ENCODE results near the gene EXOC3. TPM values are rescaled to one million over a fixed set of nuclear protein-coding genes. Genes with fewer than 3 reads are reported as not detected.
A peak's percentile ranks its signal among the peaks of the same experiment; 100 is the strongest.

The EXOC3 gene
- total RNA-seq, 1 donor from 2014 or later: 43.9 TPM

GRCh38 chr5:469752-470483 is 26.9 kb downstream of the EXOC3 start:
- Mint-ChIP-seq H3K9me3 (ENCODE audit: unreplicated experiment) (no peaks in the 10 kb centered on the region), H3K36me3 (ENCODE audit: low read depth, unreplicated experiment) (peaks cover 8% of the 10 kb centered on the region), H3K4me1 (ENCODE audit: unreplicated experiment) (peaks cover 6% of the 10 kb centered on the region), H3K27me3 (ENCODE audit: unreplicated experiment) (peaks cover 4% of the 10 kb centered on the region), H3K27ac (ENCODE audit: unreplicated experiment) (no peak overlapping the region), H3K4me3 (ENCODE audit: unreplicated experiment) (no peak overlapping the region)
- TF ChIP-seq CTCF (IDR thresholded peaks at IDR 0.05; ENCODE audit: unreplicated experiment): no peak
- DNase-seq (ENCODE audit: low spot score): no peak

GRCh38 chr5:470961-471749 is 28.2 kb downstream of the EXOC3 start:
- Mint-ChIP-seq H3K9me3 (ENCODE audit: unreplicated experiment) (no peaks in the 10 kb centered on the region), H3K27ac (ENCODE audit: unreplicated experiment) (no peak overlapping the region), H3K4me1 (ENCODE audit: unreplicated experiment) (peaks cover 6% of the 10 kb centered on the region), H3K27me3 (ENCODE audit: unreplicated experiment) (peaks cover 7% of the 10 kb centered on the region), H3K36me3 (ENCODE audit: low read depth, unreplicated experiment) (peaks cover 8% of the 10 kb centered on the region), H3K4me3 (ENCODE audit: unreplicated experiment) (peak overlapping the region; percentile 65)
- DNase-seq (ENCODE audit: low spot score): no peak
- TF ChIP-seq CTCF (IDR thresholded peaks at IDR 0.05; ENCODE audit: unreplicated experiment): no peak

GRCh38 chr5:471750-472058 is 28.7 kb downstream of the EXOC3 start:
- TF ChIP-seq CTCF (IDR thresholded peaks at IDR 0.05; ENCODE audit: unreplicated experiment): no peak
- peaks cover 6% of the 10 kb centered on the region for H3K4me1 Mint-ChIP-seq (ENCODE audit: unreplicated experiment)
- peaks cover 4% of the 10 kb centered on the region for H3K36me3 Mint-ChIP-seq (ENCODE audit: low read depth, unreplicated experiment)
- peaks cover 8% of the 10 kb centered on the region for H3K27me3 Mint-ChIP-seq (ENCODE audit: unreplicated experiment)
- DNase-seq (ENCODE audit: low spot score): no peak
- peak overlapping the region; percentile 65 for H3K4me3 Mint-ChIP-seq (ENCODE audit: unreplicated experiment)
- no peaks in the 10 kb centered on the region for H3K9me3 Mint-ChIP-seq (ENCODE audit: unreplicated experiment)
- peak overlapping the region; percentile 22 for H3K27ac Mint-ChIP-seq (ENCODE audit: unreplicated experiment)

GRCh38 chr5:472076-472655 is 29.2 kb downstream of the EXOC3 start:
- DNase-seq (ENCODE audit: low spot score): no peak
- H3K36me3 Mint-ChIP-seq (ENCODE audit: low read depth, unreplicated experiment): peaks cover 4% of the 10 kb centered on the region
- no peak for TF ChIP-seq CTCF (IDR thresholded peaks at IDR 0.05; ENCODE audit: unreplicated experiment)
- peaks cover 6% of the 10 kb centered on the region for H3K4me1 Mint-ChIP-seq (ENCODE audit: unreplicated experiment)
- no peaks in the 10 kb centered on the region for H3K9me3 Mint-ChIP-seq (ENCODE audit: unreplicated experiment)
- peak overlapping the region; percentile 65 for H3K4me3 Mint-ChIP-seq (ENCODE audit: unreplicated experiment)
- H3K27me3 Mint-ChIP-seq (ENCODE audit: unreplicated experiment): peaks cover 10% of the 10 kb centered on the region
- peak overlapping the region; percentile 22 for H3K27ac Mint-ChIP-seq (ENCODE audit: unreplicated experiment)

Measured in endothelial cell (in vitro differentiated cells).